NCI-H748 (cell line): ENCODE results near the gene MATN1.

ENCODE experiments used
- DNase-seq: peaks from one replicate; lab custom pipeline; 2025; ENCODE audit not compliant: unreplicated experiment; lab: John Stamatoyannopoulos, UW

The MATN1 gene

DNA sequence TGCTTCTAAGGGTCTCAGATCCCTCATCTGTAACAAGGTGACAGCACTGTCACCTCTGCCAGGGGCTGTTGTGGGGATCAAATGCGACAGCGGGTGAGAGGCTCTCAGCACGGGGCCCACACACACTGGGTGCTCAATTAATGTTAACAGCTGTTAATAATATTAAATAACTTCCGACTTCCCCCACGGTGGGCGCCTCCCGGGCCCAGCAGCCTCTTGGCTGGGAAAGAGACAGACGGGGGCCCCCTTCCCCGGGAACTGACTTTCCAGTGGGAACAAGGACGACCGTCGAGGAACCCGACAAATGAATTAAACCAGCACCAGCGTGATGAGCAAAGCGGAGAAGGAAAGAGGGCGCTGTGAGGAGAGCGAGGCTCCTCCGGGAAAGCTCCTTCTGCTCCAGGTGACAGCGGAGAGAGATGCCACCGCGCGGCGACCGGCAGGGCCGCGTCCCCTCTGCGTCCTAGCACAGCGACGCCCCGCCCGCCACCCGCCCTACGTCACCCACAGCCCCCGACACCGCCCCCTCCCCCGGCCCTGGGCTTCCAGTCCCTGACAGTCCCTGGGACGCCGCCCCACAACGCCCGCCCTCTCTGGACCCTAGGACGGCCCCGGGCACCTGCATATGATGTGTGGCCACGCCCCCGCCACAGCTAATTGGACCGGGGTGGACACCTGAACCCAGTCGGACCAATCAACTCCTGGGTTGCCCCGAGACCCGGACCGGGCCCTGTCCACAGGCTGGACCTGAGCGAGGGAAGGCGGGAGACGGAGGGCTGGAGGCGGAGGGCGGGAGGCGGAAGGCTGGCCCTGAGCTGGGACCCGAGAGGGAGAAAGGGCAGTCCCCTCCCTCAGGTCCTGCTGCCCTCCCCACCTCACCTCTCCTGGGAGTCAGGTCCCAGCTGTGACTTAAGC lies 38.2 kb downstream of the MATN1 start:
- peak; percentile 97 for DNase-seq

DNA sequence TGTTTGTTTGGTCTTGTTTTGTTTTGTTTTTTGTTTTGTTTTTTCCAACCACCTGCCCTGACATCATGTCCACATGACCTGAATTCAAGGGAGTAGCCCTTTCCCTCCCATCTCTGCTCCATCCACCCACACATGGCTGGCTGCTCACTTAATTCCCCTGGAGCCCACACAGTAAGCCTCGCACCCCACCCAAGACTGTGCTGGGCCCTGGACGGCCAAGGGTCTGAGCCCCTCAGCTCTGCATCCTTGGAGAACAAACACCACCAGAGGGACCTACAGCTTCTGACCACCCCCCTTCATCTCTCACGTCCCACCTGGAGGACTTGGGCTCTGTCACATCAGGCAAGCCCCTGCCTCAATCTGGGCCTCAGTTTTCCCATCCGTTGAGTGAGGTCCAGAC lies 39.1 kb downstream of the MATN1 start:
- no peak for DNase-seq

DNA sequence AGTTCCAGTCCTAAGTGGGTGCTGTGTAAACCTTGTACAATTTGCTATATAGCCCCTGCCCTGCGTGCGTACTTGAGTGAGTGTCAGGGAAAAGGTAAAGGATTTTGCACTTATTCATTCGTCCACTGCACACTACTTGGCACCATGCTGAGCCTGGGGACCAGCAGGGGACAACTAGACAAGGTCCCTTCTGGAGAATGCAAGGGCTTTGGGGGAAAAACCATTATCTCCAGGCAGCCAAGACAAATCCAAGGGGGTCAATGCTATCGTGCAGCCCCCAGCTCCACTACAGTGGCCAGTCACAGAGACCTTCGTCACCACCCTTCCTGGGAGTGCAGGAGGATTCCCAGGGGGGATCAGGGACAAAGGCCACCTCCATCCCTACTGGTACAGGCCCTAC lies 39.7 kb downstream of the MATN1 start:
- DNase-seq: no peak

- no peak for DNase-seq
Observed at GRCh38 chr1:30682396-30683275, 40.7 kb downstream of the MATN1 start.

DNA sequence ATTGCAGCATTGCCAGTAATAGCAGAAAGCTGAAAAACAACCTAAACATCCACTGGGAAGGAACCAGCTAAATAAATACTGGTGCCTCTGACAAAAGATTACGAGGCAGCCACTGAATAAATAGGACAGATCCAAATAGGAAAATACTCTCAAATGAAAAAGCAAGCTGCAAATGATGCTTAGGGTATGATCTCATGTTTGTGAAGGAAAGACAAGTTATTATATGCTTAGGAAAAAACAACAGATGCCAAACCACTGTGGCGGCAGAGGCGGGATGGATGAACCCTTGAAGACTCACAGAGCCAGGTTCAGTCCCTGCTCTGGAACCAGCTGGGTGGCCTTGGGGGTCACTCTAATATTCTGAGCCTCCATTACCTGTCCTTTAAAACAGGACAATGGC lies 41.6 kb downstream of the MATN1 start:
- no peak for DNase-seq

GRCh38 chr1:30680879-30681278 lies 42.5 kb downstream of the MATN1 start:
- no peak for DNase-seq

DNA sequence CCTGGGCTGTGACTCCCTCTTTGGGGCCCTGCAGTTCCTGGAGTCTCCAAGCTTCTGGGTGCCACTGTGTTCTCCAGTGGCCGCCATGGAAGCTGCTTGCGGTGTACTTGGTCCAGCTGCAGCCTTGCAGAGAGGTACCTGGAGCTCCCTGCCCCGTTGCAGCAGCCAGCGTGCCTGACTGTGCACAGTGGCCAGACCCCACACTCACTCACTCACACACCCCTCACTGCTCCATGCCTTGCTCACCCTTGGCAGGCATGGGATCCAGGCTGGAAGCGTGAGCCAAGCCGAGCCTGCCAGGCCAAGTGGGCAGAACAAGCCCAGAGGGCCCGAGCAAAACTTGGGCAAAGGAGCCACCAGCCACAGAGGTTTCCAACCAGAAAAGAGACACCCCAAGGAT lies 43.0 kb downstream of the MATN1 start:
- DNase-seq: no peak

GRCh38 chr1:30679976-30680305 lies 43.4 kb downstream of the MATN1 start:
- DNase-seq: no peak

GRCh38 chr1:30679201-30679975 lies 44.0 kb downstream of the MATN1 start:
- no peak for DNase-seq

DNA sequence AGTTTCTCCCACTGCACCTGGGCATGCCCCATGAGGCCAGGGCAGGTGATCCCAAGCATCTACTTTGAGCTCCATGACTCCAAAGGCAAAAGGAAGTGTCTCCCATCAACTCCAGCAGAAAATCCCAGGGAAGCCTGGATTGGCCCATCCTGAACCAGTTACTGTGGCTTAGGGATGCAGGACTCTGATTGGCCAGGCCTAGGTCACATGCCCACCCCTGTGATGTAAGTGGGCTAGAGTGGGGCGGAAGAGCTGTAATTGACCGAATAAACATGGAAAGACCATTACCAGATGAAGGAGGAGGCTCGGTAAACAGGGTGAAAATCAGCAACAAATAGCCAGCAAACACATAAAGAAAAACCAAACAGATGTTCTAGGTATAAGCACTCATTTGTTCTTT lies 45.2 kb downstream of the MATN1 start:
- DNase-seq: peak; percentile 6

DNA sequence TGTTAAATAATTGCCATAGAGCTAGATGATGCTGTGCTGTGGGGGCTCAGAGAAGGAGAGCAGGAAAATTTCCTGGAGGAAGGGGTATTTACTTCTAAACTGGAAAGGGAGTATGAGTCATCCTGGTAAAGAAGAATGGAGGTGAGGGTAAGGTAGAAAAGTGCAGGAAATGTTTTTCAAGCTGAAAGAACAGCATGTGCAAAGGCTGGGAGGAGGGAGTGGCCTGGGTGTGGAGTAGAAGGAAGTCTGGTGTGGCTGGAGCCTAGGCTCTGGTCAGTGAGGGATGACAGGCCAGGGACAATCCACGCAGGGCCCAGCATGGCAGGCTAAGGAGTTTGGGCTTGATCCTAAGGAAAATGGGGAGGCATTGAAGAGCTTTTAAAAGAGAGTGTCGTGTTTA lies 45.9 kb downstream of the MATN1 start:
- DNase-seq: no peak

GRCh38 chr1:30675761-30676160 lies 47.6 kb downstream of the MATN1 start:
- no peak for DNase-seq

GRCh38 chr1:30675289-30675688 lies 48.1 kb downstream of the MATN1 start:
- DNase-seq: no peak

DNA sequence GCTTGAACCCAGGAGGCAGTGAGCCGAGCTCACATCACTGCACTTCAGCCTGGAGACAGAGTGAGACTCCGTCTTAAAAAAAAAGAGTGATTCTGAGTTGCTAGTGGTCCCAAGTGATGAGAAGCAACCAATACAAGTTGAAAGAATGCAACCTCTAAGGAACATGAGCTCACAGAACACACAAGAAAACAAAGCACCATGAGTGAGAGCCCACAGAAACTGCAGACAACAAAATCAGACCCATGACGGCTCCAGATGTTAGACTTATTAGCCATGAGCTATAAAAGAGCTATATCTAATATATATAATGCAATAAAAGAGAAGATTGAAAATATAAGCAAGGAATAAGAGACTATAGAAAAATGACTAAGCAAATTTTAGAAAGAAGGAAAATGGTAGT lies 50.0 kb downstream of the MATN1 start:
- DNase-seq: no peak

- no peak for DNase-seq
Observed at GRCh38 chr1:30672661-30673060, 50.7 kb downstream of the MATN1 start.

DNA sequence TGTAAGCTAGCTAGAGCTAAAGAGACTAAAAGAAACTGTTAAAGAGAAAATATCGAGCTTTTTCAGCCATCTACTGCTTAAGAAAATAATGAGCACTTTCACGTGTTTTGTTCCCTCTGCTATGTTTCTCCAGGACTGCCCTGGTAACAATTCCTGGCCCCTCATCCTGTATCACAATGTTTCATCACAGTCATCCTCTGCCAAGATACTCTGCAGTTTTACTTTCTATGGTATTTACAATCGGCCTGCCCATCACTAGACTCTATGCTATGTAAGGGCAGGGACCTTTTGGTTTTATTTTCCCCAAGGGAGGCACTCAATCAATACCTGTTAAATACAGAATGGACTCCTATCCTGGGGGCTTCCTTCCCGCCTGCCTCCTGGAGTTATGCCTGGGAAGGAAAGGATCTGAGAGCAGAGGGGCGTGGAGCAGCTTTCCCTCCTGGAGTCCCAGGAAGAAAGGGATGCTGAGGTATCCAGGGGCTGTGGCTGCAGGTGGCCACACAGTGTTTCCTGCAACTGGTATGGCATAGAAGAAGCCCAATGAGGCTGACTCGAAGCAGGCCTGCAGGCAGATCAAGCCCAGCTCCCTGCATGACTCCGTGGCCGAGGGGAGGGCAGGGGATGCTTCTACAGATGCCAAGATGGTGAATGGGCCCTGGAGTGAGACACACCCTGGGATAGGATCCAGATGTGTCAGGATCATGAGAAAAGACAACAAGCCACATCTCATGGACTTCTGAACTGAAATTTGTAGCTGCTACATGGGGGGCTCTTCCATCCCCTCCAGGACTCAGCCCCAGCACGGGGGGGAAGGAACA lies 52.9 kb downstream of the MATN1 start:
- no peak for DNase-seq

- no peak for DNase-seq
Observed at GRCh38 chr1:30668546-30669327, 54.6 kb downstream of the MATN1 start.

GRCh38 chr1:30668024-30668423 lies 55.4 kb downstream of the MATN1 start:
- no peak for DNase-seq

DNA sequence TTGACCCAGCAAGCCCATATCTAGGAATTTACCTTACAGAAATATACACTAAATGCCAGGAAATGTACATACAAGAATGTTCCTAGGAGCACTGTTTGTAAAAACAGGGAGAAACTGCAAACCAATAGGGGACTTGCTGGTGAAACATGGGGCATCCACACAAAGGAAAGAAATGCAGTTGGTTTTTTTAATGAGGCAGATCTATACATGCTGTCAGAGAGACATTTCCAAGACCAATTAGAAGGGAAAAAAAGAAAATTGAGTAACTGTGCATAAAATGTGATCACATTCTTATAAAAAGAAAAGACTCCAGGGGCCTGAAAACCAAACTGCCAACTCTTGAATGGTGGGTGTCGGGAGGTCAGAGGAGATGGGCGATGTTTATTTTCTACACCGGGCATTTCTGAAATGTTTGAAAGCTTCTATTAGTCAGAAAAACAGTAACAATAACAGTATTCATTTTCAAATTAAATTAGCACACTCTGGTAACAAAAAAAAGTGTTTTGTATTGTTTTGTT lies 56.6 kb downstream of the MATN1 start:
- DNase-seq: no peak
